ENCODE measurements around the gene C5AR1. TPM values are rescaled to one million over a fixed set of nuclear protein-coding genes. Genes with fewer than 3 reads are reported as not detected.

The C5AR1 gene
- total and polyA plus RNA-seq, 9 of the 15 experiments (the other 6 are each of a cell fraction or from before 2014, with no cell fraction given) = 0.06 to 1.6 (median 0.28) TPM; not detected in 3

DNA sequence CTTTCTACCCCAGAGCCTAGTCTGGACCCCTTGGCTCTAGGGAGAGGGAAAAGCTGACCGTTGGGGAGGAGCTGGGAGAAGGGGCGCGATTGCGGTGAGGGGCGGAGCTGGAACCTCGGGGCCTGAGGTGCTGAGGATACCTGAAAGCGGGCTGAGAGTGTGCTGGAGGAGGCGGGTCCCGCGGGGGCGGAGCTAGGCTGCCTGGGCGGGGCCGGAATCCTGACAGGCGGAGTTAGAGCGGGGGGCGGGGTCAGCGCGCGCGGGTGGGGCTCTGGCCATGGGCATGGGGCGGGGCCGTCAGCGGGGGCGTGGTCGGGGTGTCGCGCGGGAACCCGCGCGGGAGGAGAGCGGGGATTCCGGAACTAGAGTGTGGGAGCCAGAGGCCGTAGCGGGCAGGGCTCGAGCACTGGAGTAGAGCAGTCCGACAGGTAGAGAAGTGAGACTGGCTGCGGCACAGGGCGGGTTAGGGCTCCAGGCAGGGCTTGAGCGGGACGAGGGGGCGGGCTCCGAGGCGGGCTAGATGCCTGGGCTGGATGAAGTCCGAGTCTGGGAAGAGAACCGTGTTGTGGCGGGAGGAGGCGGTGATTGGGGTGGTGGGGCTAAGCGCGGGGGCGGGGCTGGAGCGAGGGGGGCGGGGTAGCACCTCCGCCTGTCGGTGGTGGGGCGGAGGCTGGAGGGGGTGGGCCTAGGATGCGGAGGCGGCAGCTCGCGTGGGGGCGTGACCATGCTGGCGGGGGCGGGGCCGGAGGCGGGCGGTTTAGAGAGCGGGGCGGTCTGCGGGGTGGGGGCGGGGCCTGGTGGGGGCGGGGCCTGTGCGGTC, 35.4 kb upstream of the C5AR1 start, which contains the start of gene INAFM1 (continued):
- TF ChIP-seq, protein P1, sequence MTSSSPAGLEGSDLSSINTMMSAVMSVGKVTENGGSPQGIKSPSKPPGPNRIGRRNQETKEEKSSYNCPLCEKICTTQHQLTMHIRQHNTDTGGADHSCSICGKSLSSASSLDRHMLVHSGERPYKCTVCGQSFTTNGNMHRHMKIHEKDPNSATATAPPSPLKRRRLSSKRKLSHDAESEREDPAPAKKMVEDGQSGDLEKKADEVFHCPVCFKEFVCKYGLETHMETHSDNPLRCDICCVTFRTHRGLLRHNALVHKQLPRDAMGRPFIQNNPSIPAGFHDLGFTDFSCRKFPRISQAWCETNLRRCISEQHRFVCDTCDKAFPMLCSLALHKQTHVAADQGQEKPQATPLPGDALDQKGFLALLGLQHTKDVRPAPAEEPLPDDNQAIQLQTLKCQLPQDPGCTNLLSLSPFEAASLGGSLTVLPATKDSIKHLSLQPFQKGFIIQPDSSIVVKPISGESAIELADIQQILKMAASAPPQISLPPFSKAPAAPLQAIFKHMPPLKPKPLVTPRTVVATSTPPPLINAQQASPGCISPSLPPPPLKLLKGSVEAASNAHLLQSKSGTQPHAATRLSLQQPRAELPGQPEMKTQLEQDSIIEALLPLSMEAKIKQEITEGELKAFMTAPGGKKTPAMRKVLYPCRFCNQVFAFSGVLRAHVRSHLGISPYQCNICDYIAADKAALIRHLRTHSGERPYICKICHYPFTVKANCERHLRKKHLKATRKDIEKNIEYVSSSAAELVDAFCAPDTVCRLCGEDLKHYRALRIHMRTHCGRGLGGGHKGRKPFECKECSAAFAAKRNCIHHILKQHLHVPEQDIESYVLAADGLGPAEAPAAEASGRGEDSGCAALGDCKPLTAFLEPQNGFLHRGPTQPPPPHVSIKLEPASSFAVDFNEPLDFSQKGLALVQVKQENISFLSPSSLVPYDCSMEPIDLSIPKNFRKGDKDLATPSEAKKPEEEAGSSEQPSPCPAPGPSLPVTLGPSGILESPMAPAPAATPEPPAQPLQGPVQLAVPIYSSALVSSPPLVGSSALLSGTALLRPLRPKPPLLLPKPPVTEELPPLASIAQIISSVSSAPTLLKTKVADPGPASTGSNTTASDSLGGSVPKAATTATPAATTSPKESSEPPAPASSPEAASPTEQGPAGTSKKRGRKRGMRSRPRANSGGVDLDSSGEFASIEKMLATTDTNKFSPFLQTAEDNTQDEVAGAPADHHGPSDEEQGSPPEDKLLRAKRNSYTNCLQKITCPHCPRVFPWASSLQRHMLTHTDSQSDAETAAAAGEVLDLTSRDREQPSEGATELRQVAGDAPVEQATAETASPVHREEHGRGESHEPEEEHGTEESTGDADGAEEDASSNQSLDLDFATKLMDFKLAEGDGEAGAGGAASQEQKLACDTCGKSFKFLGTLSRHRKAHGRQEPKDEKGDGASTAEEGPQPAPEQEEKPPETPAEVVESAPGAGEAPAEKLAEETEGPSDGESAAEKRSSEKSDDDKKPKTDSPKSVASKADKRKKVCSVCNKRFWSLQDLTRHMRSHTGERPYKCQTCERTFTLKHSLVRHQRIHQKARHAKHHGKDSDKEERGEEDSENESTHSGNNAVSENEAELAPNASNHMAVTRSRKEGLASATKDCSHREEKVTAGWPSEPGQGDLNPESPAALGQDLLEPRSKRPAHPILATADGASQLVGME (CRISPR knock-in tag; IDR thresholded peaks at IDR 0.05) = no peak

Measured in K562 (cell line).